GM06990 (cell line): ENCODE measurements around the gene DOCK9.

Source experiments
- DNase-seq: peaks from one replicate; pipeline ENCODE4 v3.0.0-alpha.2; 2011; ENCODE audit not compliant: insufficient read length; ENCODE audit errors: extremely low read depth
- H3K27me3 ChIP-seq: replicated peaks from 2 replicates; pipeline ENCODE4 v1.6.0; 2011; ENCODE audit warnings: low read length; ENCODE audit not compliant: control insufficient read depth, insufficient read depth
- H3K36me3 ChIP-seq: 2 replicates; pipeline ENCODE4 v1.5.1; 2011; ENCODE audit warnings: low read length; ENCODE audit not compliant: control insufficient read depth, insufficient read depth
- H3K4me3 ChIP-seq: replicated peaks from 2 replicates; pipeline ENCODE4 v1.5.1; 2011; ENCODE audit warnings: low read depth, mild to moderate bottlenecking, control low read depth, low read length
- TF ChIP-seq, protein P1 (sequence below): IDR thresholded peaks from 2 replicates; pipeline ENCODE4 v1.5.1; 2011; ENCODE audit warnings: low read length, control low read depth, mild to moderate bottlenecking, inconsistent platforms; ENCODE audit not compliant: insufficient read depth, poor library complexity, severe bottlenecking

Gene DOCK9

GRCh38 chr13:98940325-98941001, 37.4 kb downstream of the DOCK9 start:
- Histone ChIP-seq H3K4me3 (no peak overlapping the region), H3K27me3 (no peaks in the 10 kb centered on the region), H3K36me3 (no peaks in the 10 kb centered on the region)
- DNase-seq: no peak
- TF ChIP-seq, protein P1, sequence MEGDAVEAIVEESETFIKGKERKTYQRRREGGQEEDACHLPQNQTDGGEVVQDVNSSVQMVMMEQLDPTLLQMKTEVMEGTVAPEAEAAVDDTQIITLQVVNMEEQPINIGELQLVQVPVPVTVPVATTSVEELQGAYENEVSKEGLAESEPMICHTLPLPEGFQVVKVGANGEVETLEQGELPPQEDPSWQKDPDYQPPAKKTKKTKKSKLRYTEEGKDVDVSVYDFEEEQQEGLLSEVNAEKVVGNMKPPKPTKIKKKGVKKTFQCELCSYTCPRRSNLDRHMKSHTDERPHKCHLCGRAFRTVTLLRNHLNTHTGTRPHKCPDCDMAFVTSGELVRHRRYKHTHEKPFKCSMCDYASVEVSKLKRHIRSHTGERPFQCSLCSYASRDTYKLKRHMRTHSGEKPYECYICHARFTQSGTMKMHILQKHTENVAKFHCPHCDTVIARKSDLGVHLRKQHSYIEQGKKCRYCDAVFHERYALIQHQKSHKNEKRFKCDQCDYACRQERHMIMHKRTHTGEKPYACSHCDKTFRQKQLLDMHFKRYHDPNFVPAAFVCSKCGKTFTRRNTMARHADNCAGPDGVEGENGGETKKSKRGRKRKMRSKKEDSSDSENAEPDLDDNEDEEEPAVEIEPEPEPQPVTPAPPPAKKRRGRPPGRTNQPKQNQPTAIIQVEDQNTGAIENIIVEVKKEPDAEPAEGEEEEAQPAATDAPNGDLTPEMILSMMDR: no peak

- TF ChIP-seq, protein P1: no peak
- no peak for DNase-seq
- Histone ChIP-seq H3K36me3 (no peaks in the 10 kb centered on the region), H3K27me3 (no peaks in the 10 kb centered on the region), H3K4me3 (no peak overlapping the region)
Observed at GRCh38 chr13:98939660-98940191, 38.1 kb downstream of the DOCK9 start.

DNA sequence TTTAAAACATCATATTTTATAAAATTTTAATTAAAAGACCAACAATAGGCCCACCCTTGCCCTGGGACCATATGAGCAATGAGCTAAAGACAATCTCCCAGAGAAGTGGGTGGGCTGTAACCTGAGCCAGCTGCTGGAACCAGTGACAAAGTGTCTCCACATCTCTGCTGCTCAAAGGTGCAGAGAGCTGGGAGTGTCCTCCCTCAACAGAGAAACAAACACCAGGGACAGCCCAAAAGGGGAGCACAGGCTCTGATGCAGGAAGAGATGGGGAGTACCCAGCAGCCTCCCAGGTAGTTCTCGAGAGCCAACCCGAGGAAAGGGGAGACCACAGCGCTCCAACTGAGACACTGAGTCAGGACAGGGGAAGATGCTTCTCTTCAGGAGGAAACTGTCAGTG, 39.1 kb downstream of the DOCK9 start:
- Histone ChIP-seq H3K36me3 (no peaks in the 10 kb centered on the region), H3K27me3 (no peaks in the 10 kb centered on the region), H3K4me3 (no peak overlapping the region)
- TF ChIP-seq, protein P1: no peak
- DNase-seq: no peak

- no peak for DNase-seq
- Histone ChIP-seq H3K4me3 (no peak overlapping the region), H3K27me3 (no peaks in the 10 kb centered on the region), H3K36me3 (no peaks in the 10 kb centered on the region)
- TF ChIP-seq, protein P1: no peak
Observed at GRCh38 chr13:98937911-98938381, 39.9 kb downstream of the DOCK9 start.

DNA sequence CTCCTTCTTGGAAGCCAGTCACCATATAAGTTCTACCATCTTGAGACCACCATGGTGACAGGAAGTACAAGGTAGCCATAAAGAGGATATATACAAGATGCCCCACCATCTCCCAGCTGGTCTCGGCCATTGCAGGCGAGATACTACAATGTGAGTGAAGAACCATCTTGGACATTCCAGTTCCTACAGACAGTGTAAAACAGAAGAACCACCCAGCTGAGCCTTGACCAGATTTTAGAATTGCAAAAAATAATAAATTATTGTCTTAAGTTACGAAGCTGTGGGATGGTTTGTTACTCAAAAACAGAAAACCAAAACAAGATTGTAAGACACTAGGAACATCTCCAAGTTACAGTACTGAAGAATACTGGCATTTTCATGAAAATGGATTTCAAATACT, 43.6 kb downstream of the DOCK9 start:
- H3K36me3 ChIP-seq: no peaks in the 10 kb centered on the region
- TF ChIP-seq, protein P1: no peak
- no peak overlapping the region for H3K4me3 ChIP-seq
- H3K27me3 ChIP-seq: no peaks in the 10 kb centered on the region
- DNase-seq: no peak
